WTC11 (cell line): ENCODE results near the gene EDN1. TPM values are rescaled to one million over a fixed set of nuclear protein-coding genes. Genes with fewer than 3 reads are reported as not detected.

Experiments used
- ATAC-seq: fragments of 200-7000 bp; cut with Tn5 transposase; 2 replicates; pipeline ENCODE4 v1.10.0; 2021; ENCODE audit warnings: mild to moderate bottlenecking, moderate library complexity
- CTCF ChIA-PET: fragments of 300-600 bp; sonication (Branson Sonifier 250); formaldehyde crosslinking; loops from one replicate; lab custom pipeline; 2021; ENCODE audit warnings: antibody characterized with exemption; lab: Charles Lee
- POLR2A ChIA-PET: fragments of 350-600 bp; sonication (Branson Sonifier 250); formaldehyde crosslinking; loops from one replicate; lab custom pipeline; 2021; ENCODE audit warnings: antibody characterized with exemption; lab: Charles Lee
- DNase-seq: peaks from one replicate; pipeline ENCODE4 v3.0.0; 2021; ENCODE audit warnings: low spot score
- H3K27ac Mint-ChIP-seq: 2 replicates; pipeline ENCODE4 v1.8.0; 2021; ENCODE audit warnings: mixed read lengths
- H3K27me3 Mint-ChIP-seq: 2 replicates; pipeline ENCODE4 v1.8.0; 2021; ENCODE audit warnings: low read depth, mild to moderate bottlenecking, moderate library complexity, mixed read lengths
- H3K36me3 Mint-ChIP-seq: 2 replicates; pipeline ENCODE4 v1.8.0; 2021; ENCODE audit warnings: mixed read lengths
- H3K4me1 Mint-ChIP-seq: 2 replicates; pipeline ENCODE4 v1.8.0; 2022; ENCODE audit warnings: mixed read lengths
- H3K4me3 Mint-ChIP-seq: 2 replicates; pipeline ENCODE4 v1.8.0; 2021; ENCODE audit warnings: mild to moderate bottlenecking, moderate library complexity, mixed read lengths
- H3K9me3 Mint-ChIP-seq: 2 replicates; pipeline ENCODE4 v1.8.0; 2021; ENCODE audit warnings: mixed read lengths
- AR ChIP-seq: fragments of 250-450 bp; sonication (Bioruptor Pico); IDR thresholded peaks from 2 replicates; pipeline ENCODE4 v1.9.0; 2021; ENCODE audit warnings: mild to moderate bottlenecking
- ATF6 ChIP-seq: sonication (generic); formaldehyde crosslinking; IDR thresholded peaks from 2 replicates; pipeline ENCODE4 v1.8.1; 2023; ENCODE audit warnings: mild to moderate bottlenecking, missing genetic modification reagents
- CREB1 ChIP-seq: sonication (generic); formaldehyde crosslinking; IDR thresholded peaks from 2 replicates; pipeline ENCODE4 v1.8.0; 2023; ENCODE audit warnings: mild to moderate bottlenecking, missing genetic modification reagents
- CREM ChIP-seq: sonication (generic); formaldehyde crosslinking; IDR thresholded peaks from 2 replicates; pipeline ENCODE4 v1.8.1; 2022; ENCODE audit warnings: mild to moderate bottlenecking, missing genetic modification reagents, moderate library complexity
- CTCF ChIP-seq: fragments of 200-600 bp; IDR thresholded peaks from 2 replicates; pipeline ENCODE4 v1.8.0; 2022; ENCODE audit warnings: antibody characterized with exemption
- E2F5 ChIP-seq: sonication (generic); formaldehyde crosslinking; IDR thresholded peaks from 2 replicates; pipeline ENCODE4 v1.8.1; 2022; ENCODE audit warnings: mild to moderate bottlenecking, moderate library complexity, missing genetic modification reagents
- FOXJ3 ChIP-seq: sonication (generic); formaldehyde crosslinking; IDR thresholded peaks from 2 replicates; pipeline ENCODE4 v1.9.0; 2021; ENCODE audit warnings: missing genetic modification reagents, mild to moderate bottlenecking, borderline replicate concordance
- GTF2I ChIP-seq: fragments of 250-450 bp; sonication (Bioruptor Pico); conservative IDR thresholded peaks from 2 replicates; pipeline ENCODE4 v1.4.0; 2021; ENCODE audit warnings: mild to moderate bottlenecking
- HMGA2 ChIP-seq: fragments of 250-450 bp; sonication (Bioruptor Pico); IDR thresholded peaks from 2 replicates; pipeline ENCODE4 v1.4.0; 2021; ENCODE audit warnings: mild to moderate bottlenecking, moderate library complexity
- IRF1 ChIP-seq: sonication (generic); formaldehyde crosslinking; IDR thresholded peaks from 2 replicates; pipeline ENCODE4 v1.8.0; 2023; ENCODE audit warnings: missing genetic modification reagents
- KAT7 ChIP-seq: sonication (generic); formaldehyde crosslinking; IDR thresholded peaks from 2 replicates; pipeline ENCODE4 v1.8.1; 2023; ENCODE audit warnings: missing genetic modification reagents, mild to moderate bottlenecking, borderline replicate concordance
- MLX ChIP-seq: sonication (generic); formaldehyde crosslinking; IDR thresholded peaks from 2 replicates; pipeline ENCODE4 v1.8.1; 2023; ENCODE audit warnings: mild to moderate bottlenecking, missing genetic modification reagents, moderate library complexity
- NFYB ChIP-seq: sonication (generic); formaldehyde crosslinking; conservative IDR thresholded peaks from 2 replicates; pipeline ENCODE4 v1.8.0; 2022; ENCODE audit warnings: low read depth, missing genetic modification reagents
- NR2C2 ChIP-seq: sonication (generic); formaldehyde crosslinking; IDR thresholded peaks from 2 replicates; pipeline ENCODE4 v1.8.0; 2022; ENCODE audit warnings: mild to moderate bottlenecking, missing genetic modification reagents
- RORB ChIP-seq: fragments of 250-450 bp; sonication (Bioruptor Pico); IDR thresholded peaks from 2 replicates; pipeline ENCODE4 v1.9.0; 2021; ENCODE audit warnings: mild to moderate bottlenecking
- ZBTB21 ChIP-seq: sonication (generic); formaldehyde crosslinking; IDR thresholded peaks from 2 replicates; pipeline ENCODE4 v1.8.1; 2023; ENCODE audit warnings: mild to moderate bottlenecking, missing genetic modification reagents, borderline replicate concordance
- ZBTB43 ChIP-seq: sonication (generic); formaldehyde crosslinking; IDR thresholded peaks from 2 replicates; pipeline ENCODE4 v1.8.1; 2023; ENCODE audit warnings: mild to moderate bottlenecking, missing genetic modification reagents
- ZMAT4 ChIP-seq: fragments of 250-450 bp; sonication (Bioruptor Pico); IDR thresholded peaks from 2 replicates; pipeline ENCODE4 v1.9.0; 2021; ENCODE audit warnings: mild to moderate bottlenecking
- ZNF423 ChIP-seq: fragments of 250-450 bp; sonication (Bioruptor Pico); IDR thresholded peaks from 2 replicates; pipeline ENCODE4 v2.1.2; 2022; ENCODE audit warnings: mild to moderate bottlenecking, moderate library complexity
- ZNF425 ChIP-seq: fragments of 250-450 bp; sonication (Bioruptor Pico); conservative IDR thresholded peaks from 2 replicates; pipeline ENCODE4 v1.9.0; 2021; ENCODE audit warnings: mild to moderate bottlenecking
- ZSCAN18 ChIP-seq: fragments of 250-450 bp; sonication (Bioruptor Pico); IDR thresholded peaks from 2 replicates; pipeline ENCODE4 v2.1.2; 2022; ENCODE audit warnings: mild to moderate bottlenecking, moderate library complexity
- total RNA-seq: library from RNA; stranded (reverse); gene quantifications from 3 replicates; pipeline ENCODE4 v1.2.3, GENCODE V29; 2021

The EDN1 gene
- total RNA-seq, 1 experiment from 2014 or later: 1.0 TPM

- DNase-seq (no peak), ATAC-seq (no peak)
- CTCF ChIA-PET: no interaction called here
- Mint-ChIP-seq H3K27me3 (no peaks in the 10 kb centered on the region; the same call in 1 of the 2 replicates), H3K36me3 (no peaks in the 10 kb centered on the region), H3K4me1 (peaks cover 5% of the 10 kb centered on the region), H3K4me3 (no peak overlapping the region), H3K27ac (no peak overlapping the region)
- TF ChIP-seq GTF2I (CRISPR knock-in tag): no peak
- no peak for TF ChIP-seq ATF6 (CRISPR knock-in tag)
- TF ChIP-seq FOXJ3 (CRISPR knock-in tag): no peak
- no peak for TF ChIP-seq ZBTB21 (CRISPR knock-in tag)
- no peak for TF ChIP-seq AR (CRISPR knock-in tag)
- no peak for TF ChIP-seq ZNF425 (CRISPR knock-in tag)
- no peak for TF ChIP-seq ZSCAN18 (CRISPR knock-in tag)
- TF ChIP-seq ZMAT4: no peak
- TF ChIP-seq CREM (CRISPR knock-in tag): no peak
- TF ChIP-seq, all 79 proteins: peak for 0
- 0 out of 2 replicates have a peak, but pooled peaks cover 3% of the 10 kb centered on the region for H3K9me3 Mint-ChIP-seq
- POLR2A ChIA-PET: no interaction called here
Observed at GRCh38 chr6:12265791-12266190, 24.4 kb upstream of the EDN1 start.

- CTCF ChIA-PET: no interaction called here
- no peak for DNase-seq
- H3K4me1 Mint-ChIP-seq: peaks cover 5% of the 10 kb centered on the region
- no peak overlapping the region for H3K27ac Mint-ChIP-seq
- H3K27me3 Mint-ChIP-seq: no peaks in the 10 kb centered on the region; the same call in 1 of the 2 replicates
- no peak for ATAC-seq
- no peaks in the 10 kb centered on the region for H3K36me3 Mint-ChIP-seq
- POLR2A ChIA-PET: no interaction called here
- no peak overlapping the region for H3K4me3 Mint-ChIP-seq
- H3K9me3 Mint-ChIP-seq: peaks cover 11% of the 10 kb centered on the region
- TF ChIP-seq ZBTB21 (CRISPR knock-in tag) (no peak), CTCF (no peak), CREM (CRISPR knock-in tag) (no peak), ZBTB43 (CRISPR knock-in tag) (no peak), RORB (CRISPR knock-in tag) (no peak), NFYB (CRISPR knock-in tag) (no peak), MLX (CRISPR knock-in tag) (no peak), NR2C2 (no peak), IRF1 (CRISPR knock-in tag) (no peak), ZNF423 (CRISPR knock-in tag) (no peak), E2F5 (CRISPR knock-in tag) (no peak), HMGA2 (CRISPR knock-in tag) (no peak), CREB1 (no peak), KAT7 (CRISPR knock-in tag) (no peak)
Observed at GRCh38 chr6:12266571-12266970, 23.6 kb upstream of the EDN1 start.
